NCI-H1417 treated with DMSO at 0.1 percent for 48 hours (cell line): ENCODE results near the gene ASCC2.
A peak's percentile ranks its signal among the peaks of the same experiment; 100 is the strongest.
"Not testable (repeated sequence)": the region's sequence is repeated elsewhere in the genome, so short reads cannot be mapped to it uniquely, and the experiment has no call there.

Experiments used
- DNase-seq: peaks from one replicate; lab custom pipeline; 2025; lab: John Stamatoyannopoulos, UW

ASCC2 gene, protein sequence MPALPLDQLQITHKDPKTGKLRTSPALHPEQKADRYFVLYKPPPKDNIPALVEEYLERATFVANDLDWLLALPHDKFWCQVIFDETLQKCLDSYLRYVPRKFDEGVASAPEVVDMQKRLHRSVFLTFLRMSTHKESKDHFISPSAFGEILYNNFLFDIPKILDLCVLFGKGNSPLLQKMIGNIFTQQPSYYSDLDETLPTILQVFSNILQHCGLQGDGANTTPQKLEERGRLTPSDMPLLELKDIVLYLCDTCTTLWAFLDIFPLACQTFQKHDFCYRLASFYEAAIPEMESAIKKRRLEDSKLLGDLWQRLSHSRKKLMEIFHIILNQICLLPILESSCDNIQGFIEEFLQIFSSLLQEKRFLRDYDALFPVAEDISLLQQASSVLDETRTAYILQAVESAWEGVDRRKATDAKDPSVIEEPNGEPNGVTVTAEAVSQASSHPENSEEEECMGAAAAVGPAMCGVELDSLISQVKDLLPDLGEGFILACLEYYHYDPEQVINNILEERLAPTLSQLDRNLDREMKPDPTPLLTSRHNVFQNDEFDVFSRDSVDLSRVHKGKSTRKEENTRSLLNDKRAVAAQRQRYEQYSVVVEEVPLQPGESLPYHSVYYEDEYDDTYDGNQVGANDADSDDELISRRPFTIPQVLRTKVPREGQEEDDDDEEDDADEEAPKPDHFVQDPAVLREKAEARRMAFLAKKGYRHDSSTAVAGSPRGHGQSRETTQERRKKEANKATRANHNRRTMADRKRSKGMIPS

GRCh38 chr22:29837741-29838598, at the start of gene ASCC2:
TSS of gene ASCC2 (minus strand) at chr22:29838274. CDS start at chr22:29832325, 5,949 bp downstream.
- DNase-seq = peak; percentile 57

GRCh38 chr22:29887358-29887757, 49.3 kb upstream of the ASCC2 start:
- no peak for DNase-seq

GRCh38 chr22:29886596-29886995, 48.5 kb upstream of the ASCC2 start:
- no peak for DNase-seq

DNA sequence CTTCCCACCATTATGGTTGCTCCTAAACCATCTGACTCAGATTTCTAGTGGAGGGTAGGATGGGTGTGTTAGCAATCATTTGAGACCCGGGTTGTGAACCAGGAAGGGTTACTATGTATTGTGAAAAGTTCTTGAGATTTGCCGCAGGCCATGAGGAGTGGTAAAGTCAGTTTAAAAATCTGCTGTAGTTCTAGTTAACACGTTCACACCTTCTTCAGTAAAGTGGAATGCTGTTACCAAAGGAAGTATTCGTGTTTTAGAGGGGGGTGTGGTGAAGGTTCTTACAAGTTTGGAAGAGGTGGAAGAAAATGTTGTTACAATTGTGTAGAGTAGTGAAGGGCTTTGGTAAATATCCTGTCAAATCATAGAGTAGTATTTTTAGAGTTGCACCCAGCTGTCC, 47.5 kb upstream of the ASCC2 start:
- DNase-seq = no peak

DNA sequence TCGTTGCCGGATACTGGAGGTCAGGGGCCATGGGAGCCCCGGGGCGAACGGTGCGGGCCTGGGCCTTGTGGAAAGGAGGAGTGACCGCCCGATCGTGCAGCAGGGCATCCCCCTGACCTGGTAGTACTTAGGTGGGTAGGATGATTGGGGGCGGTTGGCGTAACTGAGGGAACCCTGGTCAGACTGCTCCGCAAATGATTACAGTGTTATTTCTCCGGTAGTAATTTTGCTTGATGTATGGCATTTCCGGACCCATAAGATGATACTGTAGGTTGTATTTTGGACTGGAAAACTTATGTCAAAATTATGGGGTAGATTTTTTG, 45.7 kb upstream of the ASCC2 start:
- no peak for DNase-seq

DNA sequence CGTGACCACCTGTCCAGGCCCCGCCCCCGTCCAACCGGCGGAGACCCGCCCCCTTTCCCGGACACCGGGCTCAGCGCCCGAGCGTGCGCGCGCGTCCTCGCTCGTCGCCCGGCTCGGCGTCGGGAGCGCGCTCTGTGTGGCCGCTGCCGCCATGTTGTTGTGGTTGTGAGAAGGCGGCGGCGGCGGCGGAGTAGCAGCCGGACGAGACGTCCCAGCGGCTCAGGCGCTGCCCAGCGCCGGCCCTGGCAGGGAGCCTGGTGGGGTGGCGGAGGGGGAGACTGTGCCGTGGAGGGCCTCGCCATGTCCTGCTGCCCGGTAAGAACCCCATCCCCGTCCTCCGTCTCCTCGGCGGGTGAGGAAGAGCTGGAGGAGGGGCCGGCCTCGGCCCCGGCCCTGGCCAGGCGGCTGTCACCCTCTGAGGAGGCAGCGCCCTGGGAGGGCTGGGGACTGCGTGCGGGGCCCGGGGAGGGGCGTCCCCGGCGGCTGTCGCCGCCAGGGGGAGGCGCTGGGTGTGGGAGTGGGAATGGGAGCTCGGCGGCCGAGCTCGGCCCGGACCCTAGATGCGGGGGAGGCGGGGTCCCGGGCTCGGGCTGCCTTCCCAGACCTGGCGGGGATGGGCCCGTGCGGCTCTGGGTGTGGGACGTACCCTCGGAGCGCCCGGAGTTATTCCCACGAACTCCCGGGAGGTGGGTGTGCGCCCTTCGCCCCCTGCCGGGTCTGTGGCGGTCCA, 45.1 kb upstream of the ASCC2 start, which contains the start of gene MTMR3:
MTMR3 (plus strand) TSS at position 130 of the 730 bp plus-strand sequence. CDS start 87,886 bp downstream, outside the sequence.
- peak; percentile 37 for DNase-seq

- DNase-seq = no peak
Observed at GRCh38 chr22:29882716-29883044, 44.6 kb upstream of the ASCC2 start.

DNA sequence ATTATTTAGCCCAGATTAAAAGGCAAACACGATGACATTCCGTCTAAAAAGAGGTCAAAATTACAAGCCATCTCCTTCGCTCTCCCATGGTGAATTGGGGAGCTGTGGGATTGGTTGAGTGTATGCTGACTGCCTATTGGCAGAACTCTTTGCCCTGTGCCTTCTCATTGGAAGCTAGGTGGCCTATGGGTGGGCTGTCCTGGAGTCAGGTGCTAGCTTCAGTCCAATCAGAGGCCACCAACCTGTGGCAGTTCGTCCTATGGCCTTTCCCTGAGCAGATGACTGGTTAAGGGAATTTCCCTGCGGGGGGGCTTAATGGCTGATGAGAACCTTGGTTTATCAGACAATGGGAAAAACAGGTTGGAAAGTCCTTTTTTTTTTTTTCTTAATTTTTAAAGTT, 41.7 kb upstream of the ASCC2 start:
- DNase-seq = no peak

DNA sequence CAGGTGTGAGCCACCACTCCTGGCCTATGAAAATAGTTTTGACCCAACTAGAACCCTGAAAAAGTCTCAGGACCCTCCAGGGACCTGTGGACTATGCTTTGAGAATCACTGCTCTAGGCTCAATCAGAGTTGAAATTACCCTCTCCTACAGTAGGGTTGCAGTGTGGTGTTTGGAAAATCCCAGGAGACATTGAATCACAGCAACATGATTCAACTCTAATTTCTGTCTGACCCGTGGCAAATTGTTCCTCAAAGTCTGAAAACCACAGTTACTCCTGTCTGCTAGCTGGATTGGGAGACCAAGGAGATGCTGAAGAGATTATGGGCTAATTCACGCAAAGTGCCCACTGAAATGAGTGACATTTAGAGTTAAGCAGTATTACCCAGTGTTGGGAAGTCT, 39.5 kb upstream of the ASCC2 start:
- no peak for DNase-seq

- no peak for DNase-seq
Observed at GRCh38 chr22:29873943-29874342, 35.9 kb upstream of the ASCC2 start.

DNA sequence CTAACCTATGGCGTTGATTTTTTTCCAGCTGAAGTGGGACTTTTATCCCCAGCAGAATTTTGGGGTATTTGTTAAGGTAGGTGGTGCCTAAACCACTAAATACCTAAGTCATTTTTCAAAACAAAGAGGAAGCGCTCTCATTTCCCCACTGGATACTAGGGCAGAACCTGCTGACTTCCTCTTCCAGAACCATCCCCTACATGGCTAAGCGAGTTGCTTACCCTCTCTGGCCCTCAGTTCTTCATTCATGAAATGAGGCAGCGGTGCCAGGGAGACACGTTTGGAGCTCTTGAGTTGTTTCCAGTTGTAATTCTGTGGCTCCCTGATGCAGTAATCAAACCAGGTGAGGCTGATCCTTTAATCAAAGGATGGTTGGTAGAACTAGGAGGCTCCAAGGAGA, 34.9 kb upstream of the ASCC2 start:
- DNase-seq = no peak

GRCh38 chr22:29872144-29872893, 34.2 kb upstream of the ASCC2 start:
- no peak for DNase-seq

GRCh38 chr22:29871684-29872083, 33.6 kb upstream of the ASCC2 start:
- DNase-seq = peak; percentile 15

- DNase-seq = no peak
Observed at GRCh38 chr22:29870574-29870973, 32.5 kb upstream of the ASCC2 start.

- no peak for DNase-seq
Observed at GRCh38 chr22:29867851-29868250, 29.8 kb upstream of the ASCC2 start.

DNA sequence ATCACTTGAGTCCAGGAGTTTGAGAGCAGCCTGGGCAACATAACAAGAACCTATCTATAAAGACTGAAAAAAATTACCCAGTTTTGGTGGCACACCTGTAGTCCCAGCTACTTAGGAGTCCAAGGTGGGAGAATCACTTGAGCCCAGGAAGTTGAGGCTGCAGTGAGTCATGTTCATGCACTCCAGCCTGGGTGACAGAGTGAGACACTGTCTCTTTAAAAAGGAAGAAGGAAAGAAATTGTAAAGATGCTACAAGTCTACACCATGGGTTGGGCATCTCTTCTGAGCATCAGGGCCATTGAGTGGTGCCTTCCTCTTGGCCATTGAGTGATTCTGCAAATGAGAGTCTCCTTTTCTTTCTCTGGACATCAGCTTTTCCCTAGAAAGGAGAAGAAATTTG, 29.2 kb upstream of the ASCC2 start:
- no peak for DNase-seq

GRCh38 chr22:29865572-29865971, 27.5 kb upstream of the ASCC2 start:
- DNase-seq = not testable (repeated sequence)

DNA sequence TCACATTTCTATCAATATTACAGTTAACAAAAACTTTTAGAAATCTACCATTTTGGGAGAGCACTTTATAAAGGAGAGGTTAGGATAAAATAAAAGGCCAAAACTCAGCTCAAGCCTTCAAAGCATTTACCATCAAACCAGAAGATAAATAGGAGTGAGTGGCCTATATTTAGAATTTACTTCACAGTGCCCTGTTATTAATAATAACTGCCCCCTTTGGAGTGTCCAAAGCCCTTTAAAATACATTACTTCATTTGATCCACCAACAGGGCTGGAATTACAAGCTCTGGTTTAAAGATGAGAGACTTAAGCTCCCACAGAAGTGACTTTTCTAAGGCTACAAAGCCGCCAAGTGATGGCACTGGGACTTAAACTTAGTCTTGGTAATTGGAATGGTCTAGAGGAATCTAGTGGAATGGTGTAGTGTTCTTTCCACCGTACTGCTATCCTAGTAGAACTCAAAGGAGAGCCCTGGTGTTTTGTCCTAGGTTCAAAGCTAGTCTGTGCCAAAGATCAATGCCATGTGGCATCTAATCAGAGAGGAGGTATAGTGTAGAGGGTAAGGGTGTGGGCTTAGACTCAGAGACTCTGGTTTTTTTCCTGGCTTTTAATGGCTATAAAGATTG, 23.7 kb upstream of the ASCC2 start:
- DNase-seq = no peak

DNA sequence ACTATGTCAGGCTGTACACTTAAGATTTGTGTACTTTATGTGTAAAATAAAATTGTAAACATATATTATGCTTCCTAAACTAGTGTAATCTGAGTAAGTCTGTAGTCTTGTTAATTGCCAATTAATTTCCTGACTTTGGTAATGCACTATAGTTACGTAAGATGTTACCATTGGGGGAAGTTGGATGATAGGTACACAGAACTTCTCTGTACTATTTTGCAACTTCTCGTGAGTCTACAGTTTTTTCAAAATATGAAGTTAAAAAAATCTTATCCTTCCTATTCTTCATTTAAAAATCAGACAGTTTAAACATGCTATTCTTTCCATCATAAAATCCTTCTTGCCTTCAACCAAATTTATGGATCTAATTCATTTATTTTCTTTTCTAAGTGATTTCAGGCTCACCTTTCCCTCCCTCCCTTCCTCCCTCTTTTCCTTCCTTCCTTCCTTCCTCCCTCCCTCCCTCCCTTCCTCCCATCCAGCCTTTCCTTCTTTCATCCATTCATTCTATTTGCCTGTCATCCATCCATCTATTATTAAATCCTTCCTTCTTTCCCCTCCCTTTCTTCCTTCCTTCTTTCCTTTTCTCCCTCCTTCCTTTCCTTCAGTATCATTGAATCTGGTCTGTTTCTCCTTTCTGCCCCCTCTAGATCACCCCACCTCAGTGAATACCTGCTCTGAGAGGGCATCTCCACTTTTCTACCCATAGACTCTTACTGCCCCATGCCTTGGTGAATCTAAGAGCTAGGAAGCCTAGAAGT, 22.1 kb upstream of the ASCC2 start:
- no peak for DNase-seq

DNA sequence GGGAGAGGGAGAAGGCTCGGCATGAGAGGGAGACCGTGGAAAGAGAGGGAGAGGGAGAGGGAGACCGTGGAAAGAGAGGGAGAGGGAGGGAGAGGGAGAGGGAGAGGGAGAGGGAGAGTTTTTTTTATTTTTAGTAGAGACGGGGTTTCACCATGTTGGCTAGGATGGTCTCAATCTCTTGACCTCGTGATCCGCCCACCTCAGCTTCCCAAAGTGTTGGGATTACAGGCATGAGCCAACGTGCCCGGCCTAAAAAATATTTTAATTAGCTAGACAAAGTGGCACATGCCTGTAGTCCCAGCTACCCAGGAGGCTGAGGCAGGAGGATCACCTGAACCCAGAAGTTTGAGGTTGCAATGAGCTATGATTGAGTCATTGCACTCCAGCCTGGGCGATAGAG, 21.0 kb upstream of the ASCC2 start:
- DNase-seq = not testable (repeated sequence)
